Stimulated activated naive B cell treated with anti-CD40 and anti-IgM and Interleukin-4, amounts not matched to agents 10 μg/mL and 1 μg/mL and 100 μg/mL, for 72 hours (primary cell): Measurements from ENCODE around the gene MIEF1.

Experiments
- ATAC-seq, 2 donors: fragments of 150-1000 bp; cut with Tn5 transposase; replicated peaks; 2 replicates each; pipeline ENCODE4 v1.10.0; 2021; ENCODE audit warnings: moderate library complexity in 1 of 2
- DNase-seq: peaks from one replicate; pipeline ENCODE4 v3.0.0; 2021
- H3K27ac Mint-ChIP-seq: one replicate; pipeline ENCODE4 v1.8.0; 2022; ENCODE audit warnings: mild to moderate bottlenecking, mixed read lengths
- H3K27me3 Mint-ChIP-seq, 2 donors: one replicate each; pipeline ENCODE4 v1.8.0; 2022; ENCODE audit warnings: mixed read lengths in 2 of 2
- H3K36me3 Mint-ChIP-seq, 2 donors: one replicate each; pipeline ENCODE4 v1.8.0; 2022; ENCODE audit warnings: mixed read lengths in 2 of 2, mild to moderate bottlenecking in 1 of 2
- H3K4me1 Mint-ChIP-seq, 2 donors: one replicate each; pipeline ENCODE4 v1.8.0; 2022; ENCODE audit warnings: mixed read lengths in 2 of 2, mild to moderate bottlenecking in 1 of 2
- H3K4me3 Mint-ChIP-seq, 2 donors: one replicate each; pipeline ENCODE4 v1.8.0; 2022; ENCODE audit warnings: mild to moderate bottlenecking in 2 of 2, mixed read lengths in 2 of 2, moderate library complexity in 1 of 2
- H3K9me3 Mint-ChIP-seq, 2 donors: one replicate each; pipeline ENCODE4 v1.8.0; 2022; ENCODE audit warnings: mixed read lengths in 2 of 2, mild to moderate bottlenecking in 1 of 2

The MIEF1 gene

DNA sequence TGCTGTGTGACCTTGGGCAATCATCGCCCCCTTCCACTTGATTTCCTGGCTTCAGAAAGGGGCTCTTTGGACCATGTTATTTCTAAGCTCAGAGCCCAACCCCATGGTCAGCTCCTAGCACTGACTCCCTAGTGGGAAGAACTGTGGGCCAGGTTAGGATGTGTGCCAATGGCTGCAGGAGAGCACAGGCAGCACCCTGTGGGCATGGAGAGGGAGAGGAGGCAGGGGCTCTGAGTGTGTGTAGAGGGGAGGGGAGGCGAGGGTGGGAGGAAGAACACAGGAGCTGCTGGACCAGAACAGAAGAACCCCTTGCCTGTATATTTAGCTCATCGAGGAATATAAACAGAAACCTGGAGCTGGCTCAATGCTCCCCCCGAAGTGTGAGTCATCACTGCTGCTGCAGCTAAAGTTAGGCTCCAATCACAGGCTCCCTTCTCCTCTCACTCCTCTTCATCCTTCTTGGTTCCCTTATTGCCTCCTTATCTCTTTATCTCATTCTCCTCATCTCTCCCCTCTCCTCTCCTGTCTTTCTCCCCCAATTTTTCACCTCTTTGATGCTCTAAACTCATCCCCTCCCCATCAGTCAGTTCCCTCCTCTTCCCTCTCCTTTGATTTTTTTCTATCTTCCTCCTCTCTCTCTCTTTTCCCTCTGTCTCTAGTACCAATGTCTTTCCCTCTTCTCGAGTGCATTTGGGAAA is 44.9 kb downstream of the MIEF1 start:
- H3K4me1 Mint-ChIP-seq, result peaks cover 3 to 14% of the 10 kb centered on the region in 2 donors
- no peak for DNase-seq
- peaks cover 0 to 1% of the 10 kb centered on the region in 2 donors for H3K9me3 Mint-ChIP-seq
- peaks cover 0 to 1% of the 10 kb centered on the region in 2 donors for H3K36me3 Mint-ChIP-seq
- no peak overlapping the region for H3K27ac Mint-ChIP-seq
- no peak for ATAC-seq
- peaks cover 57 to 75% of the 10 kb centered on the region in 2 donors for H3K27me3 Mint-ChIP-seq
- H3K4me3 Mint-ChIP-seq, result no peak overlapping the region

DNA sequence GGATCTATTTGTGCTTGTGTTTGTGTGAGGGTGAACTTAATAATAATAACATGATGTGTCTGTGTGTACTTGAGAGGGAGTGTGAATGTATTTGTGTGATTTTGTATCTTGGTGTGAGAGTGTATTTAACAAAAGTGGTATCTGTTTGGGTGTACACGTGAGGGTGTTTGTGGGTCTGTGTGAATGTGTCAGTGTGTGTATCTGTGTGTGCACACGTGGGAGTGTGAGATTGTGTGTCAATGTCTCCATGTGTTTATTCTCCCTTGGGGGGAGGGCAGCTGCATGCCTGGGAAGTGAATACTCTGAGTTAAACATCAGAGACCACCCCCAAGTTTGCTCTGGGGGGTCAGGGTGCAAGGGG is 45.5 kb downstream of the MIEF1 start:
- DNase-seq (no peak), ATAC-seq (no peak)
- Mint-ChIP-seq H3K27me3 (peaks cover 58 to 77% of the 10 kb centered on the region in 2 donors), H3K36me3 (peaks cover 0 to 1% of the 10 kb centered on the region in 2 donors), H3K27ac (no peak overlapping the region), H3K4me3 (no peak overlapping the region), H3K4me1 (peaks cover 3 to 14% of the 10 kb centered on the region in 2 donors), H3K9me3 (peaks cover 0 to 1% of the 10 kb centered on the region in 2 donors)

GRCh38 chr22:39553429-39553828 is 51.3 kb downstream of the MIEF1 start:
- H3K4me1 Mint-ChIP-seq, result peaks cover 4 to 16% of the 10 kb centered on the region in 2 donors
- no peak for ATAC-seq
- H3K27me3 Mint-ChIP-seq, result peaks cover 43 to 77% of the 10 kb centered on the region in 2 donors
- H3K9me3 Mint-ChIP-seq, result no peaks in the 10 kb centered on the region
- no peaks in the 10 kb centered on the region for H3K36me3 Mint-ChIP-seq
- no peak for DNase-seq
- H3K4me3 Mint-ChIP-seq, result no peak overlapping the region
- no peak overlapping the region for H3K27ac Mint-ChIP-seq

GRCh38 chr22:39554151-39554550 is 52.1 kb downstream of the MIEF1 start:
- Mint-ChIP-seq H3K4me3 (no peak overlapping the region), H3K27me3 (peaks cover 48 to 80% of the 10 kb centered on the region in 2 donors), H3K36me3 (no peaks in the 10 kb centered on the region), H3K9me3 (no peaks in the 10 kb centered on the region), H3K4me1 (peaks cover 6 to 16% of the 10 kb centered on the region in 2 donors), H3K27ac (no peak overlapping the region)
- no peak for DNase-seq
- no peak for ATAC-seq

DNA sequence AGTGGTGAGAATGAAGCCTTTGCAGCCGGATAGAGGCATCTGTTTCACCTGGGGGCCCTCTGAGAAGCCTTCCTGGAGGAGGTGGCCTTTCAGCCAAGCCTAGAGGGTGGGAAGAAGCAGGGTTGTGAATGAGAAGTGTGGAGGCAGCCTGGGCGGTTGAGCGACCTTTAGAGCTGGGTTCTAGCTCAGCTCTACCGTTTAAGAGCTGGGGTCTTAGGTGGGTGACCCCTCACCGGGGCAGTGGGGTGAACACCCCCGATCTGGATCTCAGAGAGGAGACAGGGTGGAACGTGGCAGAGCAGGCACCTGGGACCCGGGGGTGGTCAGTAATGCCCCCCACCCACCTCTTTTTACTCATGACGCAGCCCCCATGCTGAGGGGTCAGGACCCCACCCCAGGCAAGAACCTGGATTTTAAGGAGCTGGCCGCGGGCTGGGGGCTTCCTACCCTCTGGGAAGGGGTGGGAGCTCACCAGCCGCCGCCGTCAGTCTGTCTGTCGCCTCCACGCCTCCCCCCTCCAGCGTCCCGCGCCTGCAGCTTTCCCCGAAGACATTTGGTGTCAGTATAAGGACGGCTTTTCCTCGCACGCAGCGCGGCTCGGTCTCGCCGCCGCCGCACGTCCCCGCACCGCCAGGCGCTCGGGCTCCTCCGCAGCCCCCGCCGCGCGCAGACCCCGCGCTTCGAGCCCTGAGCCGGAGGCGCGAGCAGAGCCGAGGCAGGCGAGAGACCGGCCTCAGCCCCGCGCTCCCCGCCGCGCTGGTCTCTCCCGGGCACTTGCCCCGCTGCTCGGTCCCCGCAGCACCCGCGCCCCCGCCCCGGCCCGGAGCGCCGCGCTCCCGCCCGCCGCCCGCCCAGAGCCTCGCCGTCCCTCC is 55.1 kb downstream of the MIEF1 start:
- Mint-ChIP-seq H3K36me3 (no peaks in the 10 kb centered on the region), H3K9me3 (no peaks in the 10 kb centered on the region), H3K4me3 (peak overlapping the region; percentile 45 to 56), H3K27me3 (peaks cover 49 to 71% of the 10 kb centered on the region in 2 donors), H3K27ac (no peak overlapping the region), H3K4me1 (peaks cover 6 to 16% of the 10 kb centered on the region in 2 donors)
- peak; percentile 55 to 59 for ATAC-seq
- no peak for DNase-seq

DNA sequence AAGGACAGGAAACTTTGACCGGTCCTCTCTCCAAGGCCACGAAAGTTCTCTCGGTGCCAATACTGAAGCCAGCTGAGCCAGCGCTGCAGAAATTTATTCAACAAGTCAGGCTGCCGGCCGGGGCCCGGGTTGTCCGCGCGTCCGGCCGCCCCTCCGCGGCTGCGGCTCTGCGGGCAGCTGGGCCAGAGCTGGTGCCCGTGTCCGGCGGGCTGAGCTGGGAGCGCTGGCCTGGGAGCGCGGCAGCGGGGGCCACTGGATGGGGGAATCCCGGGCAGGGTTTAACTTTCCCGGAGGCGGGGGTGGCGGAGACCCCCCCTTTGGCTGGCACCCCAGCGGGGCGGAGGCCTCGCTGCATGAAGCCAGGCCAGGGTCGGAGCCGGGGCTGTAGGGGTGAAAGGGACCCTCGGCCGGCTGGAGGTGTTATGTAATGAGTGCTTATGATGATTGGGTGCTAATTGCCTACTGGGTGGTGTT is 56.2 kb downstream of the MIEF1 start:
- Mint-ChIP-seq H3K27ac (peak overlapping the region; percentile 72), H3K27me3 (peaks cover 41 to 60% of the 10 kb centered on the region in 2 donors), H3K9me3 (no peaks in the 10 kb centered on the region), H3K4me3 (peak overlapping the region; percentile 75 to 78), H3K36me3 (no peaks in the 10 kb centered on the region), H3K4me1 (peaks cover 6 to 16% of the 10 kb centered on the region in 2 donors)
- DNase-seq, result no peak
- no peak for ATAC-seq

- Mint-ChIP-seq H3K36me3 (no peaks in the 10 kb centered on the region), H3K27ac (no peak overlapping the region), H3K4me1 (peaks cover 6 to 16% of the 10 kb centered on the region in 2 donors), H3K27me3 (peaks cover 39 to 56% of the 10 kb centered on the region in 2 donors), H3K4me3 (no peak overlapping the region), H3K9me3 (no peaks in the 10 kb centered on the region)
- no peak for DNase-seq
- ATAC-seq, result no peak
Observed at GRCh38 chr22:39558950-39559349, 56.9 kb downstream of the MIEF1 start.

DNA sequence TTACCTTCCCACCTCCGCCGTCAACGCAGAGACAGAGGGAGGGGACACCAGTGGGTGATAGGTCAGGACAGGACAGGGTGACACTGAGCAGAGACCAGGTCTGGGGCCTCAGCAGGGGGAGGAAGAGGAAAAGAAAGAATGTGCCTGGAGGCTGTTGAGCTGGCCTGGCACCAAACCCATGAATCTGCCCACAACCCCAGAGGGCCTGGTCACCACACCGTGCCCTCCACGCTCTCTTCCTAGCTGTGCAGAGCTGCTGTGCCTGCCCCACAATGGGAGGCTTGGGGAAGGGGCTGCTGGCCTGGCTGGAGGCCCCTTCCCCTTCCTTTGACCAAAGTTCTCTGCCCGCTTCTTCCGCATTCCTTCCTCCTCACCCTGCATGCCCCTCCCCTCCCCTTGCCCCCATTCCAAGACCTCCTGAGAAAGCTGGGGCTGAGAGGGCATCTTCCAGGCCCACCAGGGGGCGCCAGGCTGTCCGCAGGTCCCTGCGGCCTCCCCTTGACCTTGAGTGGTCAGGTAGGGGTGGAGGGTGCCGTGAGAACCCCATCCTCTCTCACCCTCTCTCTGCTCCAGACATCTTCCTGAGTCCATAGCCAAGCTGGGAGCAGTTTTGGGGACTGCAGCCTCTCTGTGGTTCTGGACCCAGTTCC is 57.5 kb downstream of the MIEF1 start:
- Mint-ChIP-seq H3K9me3 (no peaks in the 10 kb centered on the region), H3K27ac (no peak overlapping the region), H3K36me3 (no peaks in the 10 kb centered on the region), H3K27me3 (peaks cover 37 to 49% of the 10 kb centered on the region in 2 donors), H3K4me1 (peaks cover 6 to 16% of the 10 kb centered on the region in 2 donors), H3K4me3 (no peak overlapping the region)
- DNase-seq (no peak), ATAC-seq (no peak)

- ATAC-seq, result no peak
- no peaks in the 10 kb centered on the region for H3K36me3 Mint-ChIP-seq
Observed at GRCh38 chr22:39560127-39560526, 58.0 kb downstream of the MIEF1 start.

DNA sequence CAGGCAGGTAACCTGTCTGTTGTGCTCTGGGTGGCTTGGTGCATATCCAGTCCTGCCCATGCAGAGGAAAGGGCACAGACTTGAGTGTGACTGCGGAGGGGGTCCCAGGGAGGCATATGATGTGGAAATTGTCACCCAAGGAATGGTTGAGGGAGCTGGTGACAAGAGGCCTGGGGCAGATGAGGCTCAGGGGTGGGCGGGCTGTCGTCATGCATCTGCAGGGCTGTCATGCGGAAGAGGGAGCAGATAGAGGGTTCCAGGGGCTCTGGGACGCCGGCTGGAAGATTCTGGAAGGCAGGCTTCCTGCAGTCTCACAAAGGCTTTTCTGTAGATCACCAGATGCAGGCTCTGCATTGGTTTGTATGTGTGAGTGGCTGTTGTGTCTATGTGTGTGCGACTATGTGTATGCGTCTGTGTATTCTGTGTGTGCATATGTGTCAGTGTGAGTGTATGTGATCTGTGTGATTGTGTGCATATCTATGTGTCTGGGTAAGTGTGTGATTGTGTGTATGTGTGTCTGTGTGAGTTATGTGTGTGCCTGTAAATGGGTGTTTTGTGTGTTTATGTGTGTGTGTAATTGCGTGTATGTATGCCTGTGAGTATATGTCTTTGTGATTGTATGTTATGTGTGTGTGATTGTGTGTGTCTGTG is 60.9 kb downstream of the MIEF1 start:
- Mint-ChIP-seq H3K27me3 (peaks cover 26 to 30% of the 10 kb centered on the region in 2 donors), H3K4me1 (peaks cover 14 to 18% of the 10 kb centered on the region in 2 donors), H3K4me3 (no peak overlapping the region), H3K9me3 (peaks cover 8 to 9% of the 10 kb centered on the region in 2 donors), H3K27ac (no peak overlapping the region), H3K36me3 (peaks cover 0 to 7% of the 10 kb centered on the region in 2 donors)
- ATAC-seq (no peak), DNase-seq (no peak)

More at GRCh38 chr22:39560127-39560526, 58.0 kb downstream of the MIEF1 start:
- Mint-ChIP-seq H3K4me3 (no peak overlapping the region), H3K27ac (no peak overlapping the region), H3K4me1 (peaks cover 6 to 16% of the 10 kb centered on the region in 2 donors), H3K27me3 (peaks cover 37 to 48% of the 10 kb centered on the region in 2 donors), H3K9me3 (no peaks in the 10 kb centered on the region)
- DNase-seq, result no peak

GRCh38 chr22:39563571-39564428 is 61.7 kb downstream of the MIEF1 start:
- Mint-ChIP-seq H3K4me3 (no peak overlapping the region), H3K27me3 (peaks cover 21 to 22% of the 10 kb centered on the region in 2 donors), H3K9me3 (peaks cover 8 to 9% of the 10 kb centered on the region in 2 donors), H3K36me3 (peaks cover 0 to 7% of the 10 kb centered on the region in 2 donors), H3K27ac (no peak overlapping the region), H3K4me1 (peaks cover 12 to 14% of the 10 kb centered on the region in 2 donors)
- DNase-seq (no peak), ATAC-seq (no peak)

GRCh38 chr22:39565414-39565944 is 63.4 kb downstream of the MIEF1 start:
- ATAC-seq (no peak), DNase-seq (no peak)
- peaks cover 11 to 14% of the 10 kb centered on the region in 2 donors for H3K27me3 Mint-ChIP-seq
- no peak overlapping the region for H3K27ac Mint-ChIP-seq
- peaks cover 8 to 9% of the 10 kb centered on the region in 2 donors for H3K9me3 Mint-ChIP-seq
- H3K36me3 Mint-ChIP-seq, result peaks cover 0 to 7% of the 10 kb centered on the region in 2 donors
- H3K4me3 Mint-ChIP-seq, result no peak overlapping the region
- peaks cover 12 to 14% of the 10 kb centered on the region in 2 donors for H3K4me1 Mint-ChIP-seq
